ENCODE measurements around the gene RIPOR2. TPM values are rescaled to one million over a fixed set of nuclear protein-coding genes. Genes with fewer than 3 reads are reported as not detected.

RIPOR2 gene
- total RNA-seq, 1 donor from 2014 or later, result 1.6 TPM

- no peak for DNase-seq (ENCODE audit: low read depth)
- no peak for TF ChIP-seq CTCF (conservative IDR thresholded peaks at IDR 0.05; ENCODE audit: low read depth, low read length)
- no peak overlapping the region for H3K4me3 ChIP-seq (ENCODE audit: low read depth, low read length)
These were observed 59.0 kb downstream of the RIPOR2 start for GRCh38 chr6:24876499-24877465.

- no peak overlapping the region for H3K4me3 ChIP-seq (ENCODE audit: low read depth, low read length)
- no peak for TF ChIP-seq CTCF (conservative IDR thresholded peaks at IDR 0.05; ENCODE audit: low read depth, low read length)
- no peak for DNase-seq (ENCODE audit: low read depth)
These were observed 60.2 kb downstream of the RIPOR2 start for GRCh38 chr6:24875534-24875901.

- no peak for TF ChIP-seq CTCF (conservative IDR thresholded peaks at IDR 0.05; ENCODE audit: low read depth, low read length)
- H3K4me3 ChIP-seq (ENCODE audit: low read depth, low read length), result no peak overlapping the region
- no peak for DNase-seq (ENCODE audit: low read depth)
These were observed 60.8 kb downstream of the RIPOR2 start for GRCh38 chr6:24874776-24875533.

- no peak for DNase-seq (ENCODE audit: low read depth)
- H3K4me3 ChIP-seq (ENCODE audit: low read depth, low read length), result no peak overlapping the region
- no peak for TF ChIP-seq CTCF (conservative IDR thresholded peaks at IDR 0.05; ENCODE audit: low read depth, low read length)
These were observed 61.6 kb downstream of the RIPOR2 start for GRCh38 chr6:24874128-24874527.

- no peak for TF ChIP-seq CTCF (conservative IDR thresholded peaks at IDR 0.05; ENCODE audit: low read depth, low read length)
These were observed 63.0 kb downstream of the RIPOR2 start for GRCh38 chr6:24872779-24873178.

GRCh38 chr6:24868765-24869164, 67.0 kb downstream of the RIPOR2 start:
- H3K4me3 ChIP-seq (ENCODE audit: low read depth, low read length), result no peak overlapping the region
- no peak for DNase-seq (ENCODE audit: low read depth)
- no peak for TF ChIP-seq CTCF (conservative IDR thresholded peaks at IDR 0.05; ENCODE audit: low read depth, low read length)

More at GRCh38 chr6:24872779-24873178, 63.0 kb downstream of the RIPOR2 start:
- H3K4me3 ChIP-seq (ENCODE audit: low read depth, low read length), result no peak overlapping the region
- DNase-seq (ENCODE audit: low read depth), result no peak

All from epithelial cell of proximal tubule (primary cell).